Activated CD8-positive, alpha-beta T cell treated with anti-CD3 and anti-CD28 coated beads, Interleukin-2, amount 10 ng/mL, durations not matched to agents 7 days and 5 days (primary cell): ENCODE data around the gene GDF3. TPM values are rescaled to one million over a fixed set of nuclear protein-coding genes. Genes with fewer than 3 reads are reported as not detected.
"Not testable (repeated sequence)": the region's sequence is repeated elsewhere in the genome, so short reads cannot be mapped to it uniquely, and the experiment has no call there.

Source experiments
- ATAC-seq: fragments of 150-1000 bp; cut with Tn5 transposase; one replicate; pipeline ENCODE4 v1.10.0; 2021; ENCODE audit warnings: moderate library complexity
- CTCF ChIA-PET: fragments of 350-600 bp; sonication (Branson Sonifier 250); formaldehyde crosslinking; loops from one replicate; lab custom pipeline; 2021; ENCODE audit warnings: antibody characterized with exemption; lab: Charles Lee
- POLR2A ChIA-PET: fragments of 350-600 bp; sonication (Branson Sonifier 250); formaldehyde crosslinking; loops from one replicate; lab custom pipeline; 2021; ENCODE audit warnings: antibody characterized with exemption; lab: Charles Lee
- DNase-seq: peaks from one replicate; pipeline ENCODE4 v3.0.0-alpha.2; 2020
- H3K27ac Mint-ChIP-seq: one replicate; pipeline ENCODE4 v1.8.0; 2021; ENCODE audit warnings: mild to moderate bottlenecking, mixed read lengths
- H3K27me3 Mint-ChIP-seq: one replicate; pipeline ENCODE4 v1.8.0; 2021; ENCODE audit warnings: low read depth, mixed read lengths
- H3K36me3 Mint-ChIP-seq: one replicate; pipeline ENCODE4 v1.8.0; 2021; ENCODE audit warnings: low read depth, mixed read lengths
- H3K4me1 Mint-ChIP-seq: one replicate; pipeline ENCODE4 v1.8.0; 2021; ENCODE audit warnings: low read depth, mixed read lengths
- H3K4me3 Mint-ChIP-seq: one replicate; pipeline ENCODE4 v1.8.0; 2021; ENCODE audit warnings: mild to moderate bottlenecking, mixed read lengths
- H3K9me3 Mint-ChIP-seq: one replicate; pipeline ENCODE4 v1.8.0; 2022; ENCODE audit warnings: mixed read lengths; ENCODE audit not compliant: insufficient read depth
- total RNA-seq, 2 experiments: library from RNA; stranded (reverse); gene quantifications; one replicate each; pipeline ENCODE4 v1.2.3, GENCODE V29; 2021

Gene GDF3
- not detected for total RNA-seq

GRCh38 chr12:7695566-7696197 lies at the start of gene GDF3:
Gene GDF3 (minus strand): TSS chr12:7695775. CDS start chr12:7695728, 47 bp downstream.
- H3K27ac Mint-ChIP-seq = no peak within 1 kb of the TSS
- CTCF ChIA-PET = no interaction called here
- H3K36me3 Mint-ChIP-seq = no peaks in the 10 kb centered on the region
- POLR2A ChIA-PET = no interaction called here
- ATAC-seq (no peak), DNase-seq (no peak)
- H3K4me3 Mint-ChIP-seq = no peak within 1 kb of the TSS
- H3K4me1 Mint-ChIP-seq = no peaks in the 10 kb centered on the region
- H3K9me3 Mint-ChIP-seq = no peaks in the 10 kb centered on the region
- H3K27me3 Mint-ChIP-seq = peaks cover 14% of the 10 kb centered on the region

- CTCF ChIA-PET = no interaction called here
These were observed 37.4 kb upstream of the GDF3 start for GRCh38 chr12:7732993-7733392.

GRCh38 chr12:7731486-7731885 lies 35.9 kb upstream of the GDF3 start:
- CTCF ChIA-PET = no interaction called here
- ATAC-seq (no peak), DNase-seq (no peak)
- POLR2A ChIA-PET = no interaction called here
- no peak overlapping the region for H3K4me3 Mint-ChIP-seq
- peaks cover 2% of the 10 kb centered on the region for H3K27me3 Mint-ChIP-seq
- H3K27ac Mint-ChIP-seq = no peak overlapping the region
- H3K9me3 Mint-ChIP-seq = no peaks in the 10 kb centered on the region
- H3K36me3 Mint-ChIP-seq = no peaks in the 10 kb centered on the region
- no peaks in the 10 kb centered on the region for H3K4me1 Mint-ChIP-seq

More at GRCh38 chr12:7732993-7733392, 37.4 kb upstream of the GDF3 start:
- Mint-ChIP-seq H3K4me1 (no peaks in the 10 kb centered on the region), H3K4me3 (no peak overlapping the region), H3K27ac (no peak overlapping the region), H3K9me3 (no peaks in the 10 kb centered on the region), H3K27me3 (peaks cover 2% of the 10 kb centered on the region), H3K36me3 (no peaks in the 10 kb centered on the region)
- ATAC-seq = no peak
- POLR2A ChIA-PET = no interaction called here
- DNase-seq = no peak

GRCh38 chr12:7730984-7731383 lies 35.4 kb upstream of the GDF3 start:
- not testable (repeated sequence) for H3K4me3 Mint-ChIP-seq

GRCh38 chr12:7729746-7730145 lies 34.2 kb upstream of the GDF3 start:
- POLR2A ChIA-PET = no interaction called here
- CTCF ChIA-PET = no interaction called here
- DNase-seq = no peak
- H3K27me3 Mint-ChIP-seq = peaks cover 2% of the 10 kb centered on the region
- H3K27ac Mint-ChIP-seq = no peak overlapping the region
- H3K9me3 Mint-ChIP-seq = no peaks in the 10 kb centered on the region
- no peaks in the 10 kb centered on the region for H3K36me3 Mint-ChIP-seq
- H3K4me3 Mint-ChIP-seq = no peak overlapping the region
- ATAC-seq = no peak
- no peaks in the 10 kb centered on the region for H3K4me1 Mint-ChIP-seq

More at GRCh38 chr12:7730984-7731383, 35.4 kb upstream of the GDF3 start:
- H3K9me3 Mint-ChIP-seq, H3K27ac Mint-ChIP-seq, H3K36me3 Mint-ChIP-seq, DNase-seq, ATAC-seq, POLR2A ChIA-PET, H3K27me3 Mint-ChIP-seq, CTCF ChIA-PET, H3K4me1 Mint-ChIP-seq: not testable (repeated sequence)

- Mint-ChIP-seq H3K9me3 (no peaks in the 10 kb centered on the region), H3K4me1 (no peaks in the 10 kb centered on the region), H3K4me3 (no peak overlapping the region), H3K36me3 (no peaks in the 10 kb centered on the region), H3K27me3 (peaks cover 2% of the 10 kb centered on the region), H3K27ac (no peak overlapping the region)
- no peak for ATAC-seq
- DNase-seq = no peak
- ChIA-PET POLR2A (no interaction called here), CTCF (no interaction called here)
These were observed 28.4 kb upstream of the GDF3 start for GRCh38 chr12:7723926-7724325.

GRCh38 chr12:7719946-7720730 lies 24.6 kb upstream of the GDF3 start:
- Mint-ChIP-seq H3K4me3 (no peak overlapping the region), H3K4me1 (peaks cover 3% of the 10 kb centered on the region), H3K36me3 (no peaks in the 10 kb centered on the region), H3K9me3 (no peaks in the 10 kb centered on the region), H3K27me3 (peaks cover 5% of the 10 kb centered on the region), H3K27ac (no peak overlapping the region)
- DNase-seq (no peak), ATAC-seq (no peak)
- ChIA-PET CTCF (no interaction called here), POLR2A (no interaction called here)

- H3K27ac Mint-ChIP-seq = no peak overlapping the region
- ChIA-PET CTCF (interaction anchor here (1.1 to 1.8 kb wide), 2 partner anchors 90 to 92 kb away, joined by 4 to 8 read pairs; no protein-coding TSS in a partner anchor), POLR2A (no interaction called here)
- H3K9me3 Mint-ChIP-seq = no peaks in the 10 kb centered on the region
- ATAC-seq = no peak
- no peak overlapping the region for H3K4me3 Mint-ChIP-seq
- H3K36me3 Mint-ChIP-seq = no peaks in the 10 kb centered on the region
- H3K27me3 Mint-ChIP-seq = peaks cover 5% of the 10 kb centered on the region
- H3K4me1 Mint-ChIP-seq = peaks cover 3% of the 10 kb centered on the region
- no peak for DNase-seq
These were observed 20.8 kb upstream of the GDF3 start for GRCh38 chr12:7716381-7716780.

GRCh38 chr12:7712841-7713442 lies 17.4 kb upstream of the GDF3 start:
- no peak for DNase-seq
- Mint-ChIP-seq H3K27ac (no peak overlapping the region), H3K4me1 (no peaks in the 10 kb centered on the region), H3K4me3 (no peak overlapping the region), H3K36me3 (no peaks in the 10 kb centered on the region), H3K27me3 (no peaks in the 10 kb centered on the region), H3K9me3 (no peaks in the 10 kb centered on the region)
- POLR2A ChIA-PET = no interaction called here
- CTCF ChIA-PET = no interaction called here
- ATAC-seq = no peak

GRCh38 chr12:7711133-7711532 lies 15.6 kb upstream of the GDF3 start, which contains the start of gene DPPA3:
Gene DPPA3 (plus strand): TSS chr12:7711433. CDS start chr12:7711571, 138 bp downstream.
- CTCF ChIA-PET = no interaction called here
- H3K4me1 Mint-ChIP-seq = no peaks in the 10 kb centered on the region
- ATAC-seq (no peak), DNase-seq (no peak)
- no peak within 1 kb of the TSS for H3K27ac Mint-ChIP-seq
- POLR2A ChIA-PET = no interaction called here
- no peaks in the 10 kb centered on the region for H3K36me3 Mint-ChIP-seq
- no peaks in the 10 kb centered on the region for H3K9me3 Mint-ChIP-seq
- H3K4me3 Mint-ChIP-seq = no peak within 1 kb of the TSS
- H3K27me3 Mint-ChIP-seq = no peaks in the 10 kb centered on the region

GRCh38 chr12:7709969-7710675 lies 14.5 kb upstream of the GDF3 start:
- ChIA-PET POLR2A (no interaction called here), CTCF (no interaction called here)
- Mint-ChIP-seq H3K27me3 (no peaks in the 10 kb centered on the region), H3K9me3 (no peaks in the 10 kb centered on the region), H3K27ac (no peak overlapping the region), H3K4me1 (no peaks in the 10 kb centered on the region), H3K36me3 (no peaks in the 10 kb centered on the region), H3K4me3 (no peak overlapping the region)
- DNase-seq (no peak), ATAC-seq (no peak)
